H1 (cell line): ENCODE measurements around the gene DDC. TPM values are rescaled to one million over a fixed set of nuclear protein-coding genes. Genes with fewer than 3 reads are reported as not detected.

Experiments
- CTCF ChIA-PET: fragments of 300-600 bp; sonication (Branson Sonifier 250); formaldehyde crosslinking; loops from one replicate; lab custom pipeline; 2021; ENCODE audit not compliant: partially characterized antibody; lab: Charles Lee
- POLR2A ChIA-PET: fragments of 300-600 bp; sonication (Branson Sonifier 250); formaldehyde crosslinking; loops from one replicate; lab custom pipeline; 2021; ENCODE audit warnings: inconsistent platforms; ENCODE audit not compliant: partially characterized antibody; lab: Charles Lee
- DNase-seq, 2 experiments: peaks; one replicate each; pipeline versions ENCODE4 v3.0.0 to v3.0.0-alpha.2; 2010 to 2022; ENCODE audit warnings: low spot score in 2 of 2, low read depth in 1 of 2, mixed read lengths in 1 of 2
- FAIRE-seq: peaks from 2 replicates; lab custom pipeline; 2011; peaks lifted over from hg19 to GRCh38; lab: Jason Lieb, UNC
- H2AFZ ChIP-seq: 2 replicates; pipeline ENCODE4 v1.8.1; 2012; ENCODE audit warnings: low read length, inconsistent platforms
- H2AK5ac ChIP-seq: 2 replicates; pipeline ENCODE4 v1.6.1; 2013; ENCODE audit warnings: low read depth, low read length
- H2BK120ac ChIP-seq: replicated peaks from 2 replicates; pipeline ENCODE3; 2013; ENCODE audit warnings: low read depth, low read length, inconsistent platforms
- H2BK12ac ChIP-seq: 2 replicates; pipeline ENCODE4 v1.6.1; 2013; ENCODE audit warnings: low read depth, low read length
- H2BK15ac ChIP-seq: 2 replicates; pipeline ENCODE4 v1.6.1; 2013; ENCODE audit warnings: low read length
- H2BK20ac ChIP-seq: 2 replicates; pipeline ENCODE4 v1.6.1; 2013; ENCODE audit warnings: low read length
- H2BK5ac ChIP-seq: 2 replicates; pipeline ENCODE4 v1.6.1; 2013; ENCODE audit warnings: low read depth, low read length
- H3K14ac ChIP-seq: 2 replicates; pipeline ENCODE4 v1.6.1; 2013; ENCODE audit warnings: inconsistent platforms; ENCODE audit not compliant: insufficient read length
- H3K18ac ChIP-seq: 2 replicates; pipeline ENCODE4 v1.6.1; 2013; ENCODE audit warnings: low read length; ENCODE audit errors: extremely low read depth
- H3K23ac ChIP-seq: 2 replicates; pipeline ENCODE4 v1.6.1; 2013; ENCODE audit warnings: inconsistent platforms; ENCODE audit not compliant: insufficient read length
- H3K23me2 ChIP-seq: 2 replicates; pipeline ENCODE4 v1.6.1; 2013; ENCODE audit warnings: low read depth, low read length
- H3K27ac ChIP-seq: 2 replicates; pipeline ENCODE4 v1.6.1; 2011; ENCODE audit warnings: low read depth, low read length, inconsistent platforms
- H3K27me3 ChIP-seq, 4 experiments: replicated peaks in 1 of 4; 1 replicate in 1 of 4; 2 replicates in 3 of 4; pipeline versions ENCODE4 v1.6.1 to v1.8.1; 2011 to 2013; ENCODE audit warnings: low read length in 3 of 4, mild to moderate bottlenecking in 3 of 4, inconsistent platforms in 2 of 4, mixed read lengths in 2 of 4, moderate library complexity in 1 of 4; ENCODE audit not compliant: control insufficient read depth in 3 of 4, insufficient read depth in 3 of 4; ENCODE audit errors: extremely low read depth in 1 of 4
- H3K36me3 ChIP-seq, 4 experiments: 2 replicates each; pipeline versions ENCODE4 v1.6.1 to v1.8.1; 2011 to 2013; ENCODE audit warnings: mild to moderate bottlenecking in 4 of 4, low read length in 3 of 4, moderate library complexity in 2 of 4, control low read depth in 1 of 4, inconsistent platforms in 1 of 4; ENCODE audit not compliant: insufficient read depth in 4 of 4, control insufficient read depth in 2 of 4
- H3K4ac ChIP-seq: replicated peaks from 2 replicates; pipeline ENCODE3; 2013; ENCODE audit warnings: low read length, low read depth, mixed read lengths, inconsistent platforms; ENCODE audit not compliant: insufficient read length
- H3K4me1 ChIP-seq, 4 experiments: replicated peaks in 1 of 4; 1 replicate in 1 of 4; 2 replicates in 3 of 4; pipeline versions ENCODE4 v1.6.1 to v1.8.1; 2011 to 2013; ENCODE audit warnings: low read length in 3 of 4, inconsistent platforms in 2 of 4, mixed read lengths in 1 of 4; ENCODE audit not compliant: insufficient read depth in 4 of 4, control insufficient read depth in 3 of 4
- H3K4me2 ChIP-seq, 2 experiments: 2 replicates each; pipeline versions ENCODE4 v1.6.1 to v1.8.1; 2011 to 2013; ENCODE audit warnings: low read depth in 2 of 2, low read length in 2 of 2, control low read depth in 1 of 2, inconsistent platforms in 1 of 2, mild to moderate bottlenecking in 1 of 2; ENCODE audit not compliant: insufficient read depth in 1 of 2
- H3K4me3 ChIP-seq, 4 experiments: fragments of 200-600, 300-600 bp in 1 of 4; sonication (generic), shearing (Covaris generic), sonication (Bioruptor Twin) in 1 of 4; 2 replicates each; pipeline versions ENCODE4 v1.5.1 to v1.8.1; 2011 to 2016; ENCODE audit warnings: low read length in 4 of 4, low read depth in 3 of 4, control low read depth in 2 of 4, inconsistent platforms in 2 of 4, mild to moderate bottlenecking in 2 of 4, mixed read lengths in 1 of 4, moderate library complexity in 1 of 4; ENCODE audit not compliant: insufficient read depth in 2 of 4; ENCODE audit errors: extremely low read depth in 1 of 4
- H3K56ac ChIP-seq: replicated peaks from 2 replicates; pipeline ENCODE3; 2013; ENCODE audit warnings: low read depth, mild to moderate bottlenecking, mixed read lengths, low read length, inconsistent platforms; ENCODE audit not compliant: insufficient read length
- H3K79me1 ChIP-seq: 2 replicates; pipeline ENCODE4 v1.6.1; 2013; ENCODE audit warnings: low read depth, low read length, control low read depth
- H3K79me2 ChIP-seq, 2 experiments: 2 replicates each; pipeline versions ENCODE4 v1.6.1 to v1.8.1; 2012 to 2013; ENCODE audit warnings: low read length in 2 of 2, mild to moderate bottlenecking in 2 of 2, inconsistent platforms in 1 of 2; ENCODE audit not compliant: insufficient read depth in 2 of 2, control insufficient read depth in 1 of 2
- H3K9ac ChIP-seq, 4 experiments: replicated peaks in 1 of 4; 1 replicate in 1 of 4; 2 replicates in 3 of 4; pipeline versions ENCODE4 v1.6.1 to v1.8.1; 2011 to 2013; ENCODE audit warnings: low read depth in 3 of 4, low read length in 3 of 4, control low read depth in 2 of 4, mild to moderate bottlenecking in 2 of 4, moderate library complexity in 2 of 4, inconsistent platforms in 1 of 4; ENCODE audit errors: extremely low read depth in 1 of 4
- H3K9me3 ChIP-seq, 2 experiments: 2 replicates each; pipeline versions ENCODE4 v1.6.1 to v1.8.1; 2012 to 2013; ENCODE audit warnings: mild to moderate bottlenecking in 2 of 2, moderate library complexity in 2 of 2, control low read depth in 1 of 2, inconsistent platforms in 1 of 2, low read depth in 1 of 2, low read length in 1 of 2, mixed read lengths in 1 of 2; ENCODE audit not compliant: insufficient read depth in 2 of 2
- H4K20me1 ChIP-seq, 2 experiments: replicated peaks in 1 of 2; 2 replicates each; pipeline versions ENCODE3 to v1.8.1; 2011 to 2013; ENCODE audit warnings: inconsistent platforms in 2 of 2, low read length in 2 of 2, mild to moderate bottlenecking in 1 of 2; ENCODE audit not compliant: insufficient read depth in 2 of 2, control insufficient read depth in 1 of 2
- H4K5ac ChIP-seq: 2 replicates; pipeline ENCODE4 v1.6.1; 2013; ENCODE audit warnings: low read length, low read depth, mixed read lengths, inconsistent platforms; ENCODE audit not compliant: insufficient read length
- H4K8ac ChIP-seq: 2 replicates; pipeline ENCODE4 v1.8.0; 2013; ENCODE audit warnings: mild to moderate bottlenecking, moderate library complexity, low read length, inconsistent platforms; ENCODE audit not compliant: insufficient read depth; ENCODE audit errors: extremely low read depth
- H4K91ac ChIP-seq: replicated peaks from 2 replicates; pipeline ENCODE3; 2013; ENCODE audit warnings: low read length, mixed read lengths, inconsistent platforms; ENCODE audit not compliant: insufficient read length
- ASH2L ChIP-seq: fragments of 200-600, 300-600 bp; sonication (generic); IDR thresholded peaks from one replicate; pipeline ENCODE4 v1.7.1; 2017; ENCODE audit warnings: low read length
- BACH1 ChIP-seq: IDR thresholded peaks from 2 replicates; pipeline ENCODE4 v1.6.1; 2012; ENCODE audit warnings: low read length, improper control_type of control experiment
- CHD2 ChIP-seq: IDR thresholded peaks from 2 replicates; pipeline ENCODE4 v1.6.1; 2012; ENCODE audit warnings: low read length, improper control_type of control experiment
- CTCF ChIP-seq, 3 experiments: IDR thresholded peaks; 1 replicate in 2 of 3; 2 replicates in 1 of 3; pipeline versions ENCODE4 v1.5.1 to v1.6.1; 2011; ENCODE audit warnings: low read length in 3 of 3, mild to moderate bottlenecking in 3 of 3, inconsistent platforms in 2 of 3, low read depth in 1 of 3, moderate library complexity in 1 of 3; ENCODE audit not compliant: insufficient read depth in 1 of 3; ENCODE audit errors: control extremely low read depth in 1 of 3
- E2F6 ChIP-seq: IDR thresholded peaks from 2 replicates; pipeline ENCODE4 v1.6.1; 2012; ENCODE audit warnings: inconsistent platforms
- FOSL1 ChIP-seq: IDR thresholded peaks from 2 replicates; pipeline ENCODE4 v1.6.1; 2011; ENCODE audit warnings: mild to moderate bottlenecking, low read depth, low read length, moderate library complexity; ENCODE audit not compliant: insufficient read depth
- HDAC2 ChIP-seq, 2 experiments: fragments of 300-600 bp in 1 of 2; sonication (generic) in 1 of 2; IDR thresholded peaks; 2 replicates each; pipeline ENCODE4 v1.6.1; 2011 to 2012; ENCODE audit warnings: low read depth in 2 of 2, low read length in 2 of 2, mild to moderate bottlenecking in 2 of 2, moderate library complexity in 2 of 2, borderline replicate concordance in 1 of 2, inconsistent platforms in 1 of 2
- JUN ChIP-seq: IDR thresholded peaks from 2 replicates; pipeline ENCODE4 v1.6.1; 2011; ENCODE audit warnings: low read depth, mild to moderate bottlenecking, improper control_type of control experiment, low read length
- KDM5A ChIP-seq: fragments of 200-600 bp; IDR thresholded peaks from 2 replicates; pipeline ENCODE4 v1.7.1; 2012; ENCODE audit warnings: mild to moderate bottlenecking, low read length, inconsistent platforms, mixed read lengths
- NRF1 ChIP-seq: IDR thresholded peaks from 2 replicates; pipeline ENCODE4 v1.6.1; 2011; ENCODE audit warnings: mild to moderate bottlenecking, low read depth, low read length, improper control_type of control experiment
- TAF7 ChIP-seq: optimal IDR thresholded peaks from 2 replicates; pipeline ENCODE3; 2011; ENCODE audit warnings: low read depth, mild to moderate bottlenecking, inconsistent platforms, low read length, moderate library complexity, borderline replicate concordance
- WGBS, 2 experiments: shearing (Covaris generic) in 1 of 2; methylation state at CpG; one replicate each; pipeline versions ENCODE4 v1.1.6 to v1.1.7; 2013 to 2015; ENCODE audit warnings: low lambda C conversion rate in 2 of 2, mixed read lengths in 2 of 2, inconsistent platforms in 1 of 2, low coverage in 1 of 2, missing lambda C conversion rate in 1 of 2; ENCODE audit not compliant: insufficient replicate concordance in 2 of 2, insufficient coverage in 1 of 2, insufficient read length in 1 of 2; ENCODE audit errors: extremely low coverage in 1 of 2, missing lambda C conversion rate in 1 of 2; 5-methylcytosine and 5-hydroxymethylcytosine counted together
- polyA plus RNA-seq, 7 experiments: library from polyadenylated mRNA; depleted of rRNA in 3 of 7; stranded (reverse) in 5 of 7; unstranded in 2 of 7; fragments of >200 nt in 5 of 7; fragments of 200-250 nt in 2 of 7; gene quantifications; 1 replicate in 5 of 7; 2 replicates in 1 of 7; 4 replicates in 1 of 7; pipeline versions ENCODE4 v1.2.1 to v1.2.3, GENCODE V29; 2011 to 2013; ENCODE audit warnings: missing spikeins in 2 of 7, mixed read lengths in 2 of 7
- total RNA-seq: library from RNA; stranded (reverse); fragmentation: NEBNext Ultra II Directional; extraction: Animal tissue kit (Norgen Biotek cat#: 25700); gene quantifications from 2 replicates; pipeline ENCODE4 v1.2.1, GENCODE V29; 2021

DDC gene
- total and polyA plus RNA-seq, 2 of the 8 experiments (the other 6 are each of a cell fraction or from before 2014, with no cell fraction given): 0.05 TPM; not detected in 1

GRCh38 chr7:50425318-50425717, 139.9 kb downstream of the DDC start:
- H4K20me1 ChIP-seq: no peaks in the 10 kb centered on the region
- peaks cover 0 to 5% (median 3%) of the 10 kb centered on the region in 4 experiments; a peak in 3 of 7 replicates for H3K4me1 ChIP-seq
- WGBS, 2 experiments: 99% methylated on average over 6 of the region's 6 CpGs; no CpG with 5 or more reads in 1 of the 2 experiments
- H2BK5ac ChIP-seq: no peak overlapping the region
- no peak overlapping the region for H3K56ac ChIP-seq
- POLR2A ChIA-PET: interaction anchor here (1.0 kb wide), 1 partner anchor 11 kb away, joined by 3 read pairs; no protein-coding TSS in a partner anchor
- no peaks in the 10 kb centered on the region for H3K27me3 ChIP-seq
- CTCF ChIA-PET: interaction anchor here (1.3 kb wide), 1 partner anchor 9 kb away, joined by 3 read pairs; no protein-coding TSS in a partner anchor
- H2BK120ac ChIP-seq: no peak overlapping the region
- H3K79me1 ChIP-seq: no peaks in the 10 kb centered on the region
- H2BK12ac ChIP-seq: no peak overlapping the region
- no peak for DNase-seq
- H3K27ac ChIP-seq: no peak overlapping the region
- H2AFZ ChIP-seq: no peak overlapping the region
- H3K4ac ChIP-seq: no peak overlapping the region
- H3K23ac ChIP-seq: no peak overlapping the region
- no peak overlapping the region for H3K18ac ChIP-seq
- no peak overlapping the region for H2BK15ac ChIP-seq
- H3K23me2 ChIP-seq: no peaks in the 10 kb centered on the region
- H3K14ac ChIP-seq: no peak overlapping the region
- no peak overlapping the region for H3K4me3 ChIP-seq
- H3K9ac ChIP-seq: no peak overlapping the region
- FAIRE-seq: no peak
- no peak overlapping the region for H2AK5ac ChIP-seq
- no peak overlapping the region for H4K91ac ChIP-seq
- H3K4me2 ChIP-seq: no peak overlapping the region
- H2BK20ac ChIP-seq: no peak overlapping the region
- H3K9me3 ChIP-seq: no peaks in the 10 kb centered on the region
- H3K36me3 ChIP-seq: no peaks in the 10 kb centered on the region
- no peak overlapping the region for H4K8ac ChIP-seq
- H4K5ac ChIP-seq: no peak overlapping the region
- no peaks in the 10 kb centered on the region for H3K79me2 ChIP-seq
- TF ChIP-seq E2F6 (no peak), CHD2 (no peak), TAF7 (no peak), ASH2L (no peak), BACH1 (no peak), HDAC2 (IDR thresholded peaks at IDR 0.05; ENCODE audit: borderline replicate concordance in 1 of 2, low read depth in 2 of 2, low read length in 2 of 2) (no peak), KDM5A (no peak), NRF1 (no peak), FOSL1 (no peak), JUN (no peak), CTCF (IDR thresholded peaks at IDR 0.05; ENCODE audit: control extremely low read depth in 1 of 3, insufficient read depth in 1 of 3, low read depth in 1 of 3, low read length in 3 of 3) (no peak)
